Hepatocyte (in vitro differentiated cells): ENCODE results near the gene COPS9. TPM values are rescaled to one million over a fixed set of nuclear protein-coding genes. Genes with fewer than 3 reads are reported as not detected.

ENCODE experiments used
- DNase-seq: peaks from one replicate; pipeline ENCODE4 v3.0.0-alpha.2; 2016; ENCODE audit warnings: low spot score
- H2AFZ ChIP-seq: fragments of 200-600 bp; sonication (generic); 2 replicates; pipeline ENCODE4 v1.6.0; 2016; ENCODE audit warnings: antibody characterized with exemption, mild to moderate bottlenecking
- H3K27ac ChIP-seq: fragments of 200-600 bp; sonication (generic); 2 replicates; pipeline ENCODE4 v1.5.1; 2016; ENCODE audit warnings: mild to moderate bottlenecking
- H3K27me3 ChIP-seq: fragments of 200-600 bp; sonication (generic); 2 replicates; pipeline ENCODE4 v1.6.1; 2016
- H3K36me3 ChIP-seq: fragments of 200-600 bp; sonication (generic); replicated peaks from 2 replicates; pipeline ENCODE4 v1.5.1; 2016; ENCODE audit warnings: low read depth; ENCODE audit not compliant: insufficient read depth
- H3K4me1 ChIP-seq: fragments of 200-600 bp; sonication (generic); 2 replicates; pipeline ENCODE4 v1.5.1; 2016; ENCODE audit warnings: mild to moderate bottlenecking, moderate library complexity; ENCODE audit not compliant: insufficient read depth
- H3K4me2 ChIP-seq: fragments of 200-600 bp; sonication (generic); 2 replicates; pipeline ENCODE4 v1.6.0; 2016
- H3K4me3 ChIP-seq: fragments of 200-600 bp; sonication (generic); 2 replicates; pipeline ENCODE4 v1.5.1; 2016; ENCODE audit warnings: mild to moderate bottlenecking
- H3K79me2 ChIP-seq: fragments of 200-600 bp; sonication (generic); 2 replicates; pipeline ENCODE4 v1.6.0; 2017; ENCODE audit warnings: mild to moderate bottlenecking
- H3K9me2 ChIP-seq: fragments of 200-600 bp; sonication (generic); replicated peaks from 2 replicates; pipeline ENCODE4 v1.6.0; 2017; ENCODE audit warnings: mild to moderate bottlenecking; ENCODE audit not compliant: insufficient read depth
- H3K9me3 ChIP-seq: fragments of 200-600 bp; sonication (generic); 2 replicates; pipeline ENCODE4 v1.5.1; 2016; ENCODE audit warnings: low read depth, mild to moderate bottlenecking
- H4K20me1 ChIP-seq: fragments of 200-600 bp; sonication (generic); 2 replicates; pipeline ENCODE4 v1.6.0; 2016; ENCODE audit warnings: mild to moderate bottlenecking; ENCODE audit not compliant: insufficient read depth, poor library complexity, severe bottlenecking
- CTCF ChIP-seq: fragments of 200-600 bp; sonication (generic); IDR thresholded peaks from 2 replicates; pipeline ENCODE4 v1.5.1; 2016; ENCODE audit warnings: antibody characterized with exemption, mild to moderate bottlenecking; ENCODE audit not compliant: poor library complexity
- EZH2 ChIP-seq: fragments of 200-600 bp; sonication (generic); IDR thresholded peaks from 2 replicates; pipeline ENCODE4 v1.6.1; 2016; ENCODE audit warnings: antibody characterized with exemption, mild to moderate bottlenecking, borderline replicate concordance
- EZH2phosphoT487 ChIP-seq: fragments of 200-600 bp; sonication (generic); IDR thresholded peaks from one replicate; pipeline ENCODE4 v1.6.1; 2018; ENCODE audit warnings: antibody characterized with exemption, mild to moderate bottlenecking, low read depth, moderate library complexity; ENCODE audit not compliant: unreplicated experiment, severe bottlenecking
- WGBS: methylation state at CpG from one replicate; pipeline ENCODE4 v1.1.6; 2016; ENCODE audit warnings: low lambda C conversion rate; ENCODE audit errors: missing lambda C conversion rate; 5-methylcytosine and 5-hydroxymethylcytosine counted together
- polyA plus RNA-seq: library from polyadenylated mRNA; unstranded; fragments of >200 nt; fragmentation: Nextera tagmentation; extraction: Ambion mirVana; gene quantifications from 2 replicates; pipeline ENCODE4 v1.2.1, GENCODE V29; 2016
- total RNA-seq: library from RNA; depleted of rRNA; stranded (reverse); fragments of >200 nt; gene quantifications from 2 replicates; pipeline ENCODE4 v1.2.3, GENCODE V29; 2014

Gene COPS9
- total and polyA plus RNA-seq, 2 experiments from 2014 or later, result 109 to 300 TPM

- no peaks in the 10 kb centered on the region for H4K20me1 ChIP-seq
- H3K4me3 ChIP-seq, result no peak overlapping the region
- no peaks in the 10 kb centered on the region for H3K4me1 ChIP-seq
- 85% methylated on average over 12 of the region's 20 CpGs for WGBS
- no peak overlapping the region for H2AFZ ChIP-seq
- no peaks in the 10 kb centered on the region for H3K27me3 ChIP-seq
- no peak overlapping the region for H3K27ac ChIP-seq
- H3K9me2 ChIP-seq, result no peaks in the 10 kb centered on the region
- no peak for DNase-seq
- H3K79me2 ChIP-seq, result no peaks in the 10 kb centered on the region
- no peak overlapping the region for H3K4me2 ChIP-seq
- TF ChIP-seq CTCF (no peak), EZH2 (no peak), EZH2phosphoT487 (no peak)
- H3K9me3 ChIP-seq, result no peaks in the 10 kb centered on the region
- H3K36me3 ChIP-seq, result no peaks in the 10 kb centered on the region
These were observed 8.7 kb upstream of the COPS9 start for GRCh38 chr2:240144649-240145261.

GRCh38 chr2:240143801-240144648 lies 7.9 kb upstream of the COPS9 start:
- no peaks in the 10 kb centered on the region for H3K79me2 ChIP-seq
- no peaks in the 10 kb centered on the region for H3K9me3 ChIP-seq
- TF ChIP-seq CTCF (peak; percentile 96), EZH2 (no peak), EZH2phosphoT487 (no peak)
- no peaks in the 10 kb centered on the region for H4K20me1 ChIP-seq
- no peaks in the 10 kb centered on the region for H3K36me3 ChIP-seq
- H3K4me3 ChIP-seq, result no peak overlapping the region
- H3K9me2 ChIP-seq, result no peaks in the 10 kb centered on the region
- H3K4me2 ChIP-seq, result peak overlapping the region; percentile 64
- no peak overlapping the region for H3K27ac ChIP-seq
- no peaks in the 10 kb centered on the region for H3K4me1 ChIP-seq
- DNase-seq, result peak; percentile 76
- no peaks in the 10 kb centered on the region for H3K27me3 ChIP-seq
- WGBS, result 47% methylated on average over 36 of the region's 36 CpGs
- no peak overlapping the region for H2AFZ ChIP-seq

- H4K20me1 ChIP-seq, result no peaks in the 10 kb centered on the region
- H3K9me3 ChIP-seq, result no peaks in the 10 kb centered on the region
- no peaks in the 10 kb centered on the region for H3K27me3 ChIP-seq
- no peak overlapping the region for H3K4me3 ChIP-seq
- no peaks in the 10 kb centered on the region for H3K9me2 ChIP-seq
- TF ChIP-seq CTCF (no peak), EZH2phosphoT487 (no peak), EZH2 (no peak)
- no peak for DNase-seq
- H3K79me2 ChIP-seq, result no peaks in the 10 kb centered on the region
- no peak overlapping the region for H2AFZ ChIP-seq
- no peaks in the 10 kb centered on the region for H3K4me1 ChIP-seq
- H3K36me3 ChIP-seq, result no peaks in the 10 kb centered on the region
- 74% methylated on average over 6 of the region's 6 CpGs for WGBS
- peak overlapping the region; percentile 64 for H3K4me2 ChIP-seq
- H3K27ac ChIP-seq, result no peak overlapping the region
These were observed 7.2 kb upstream of the COPS9 start for GRCh38 chr2:240143276-240143675.
